Neuron (in vitro differentiated cells): ENCODE results near the gene SEMA4G.

Experiments used
- H2AFZ ChIP-seq: one replicate; pipeline ENCODE4 v1.6.1; 2013; ENCODE audit warnings: low read depth, mild to moderate bottlenecking, inconsistent platforms, low read length, moderate library complexity
- H3K27me3 ChIP-seq: one replicate; pipeline ENCODE4 v1.6.1; 2013; ENCODE audit warnings: low read length; ENCODE audit not compliant: insufficient read depth
- H3K36me3 ChIP-seq: one replicate; pipeline ENCODE4 v1.6.1; 2013; ENCODE audit warnings: low read length; ENCODE audit not compliant: insufficient read depth
- H3K4me1 ChIP-seq: one replicate; pipeline ENCODE4 v1.6.1; 2013; ENCODE audit warnings: low read length; ENCODE audit not compliant: insufficient read depth
- H3K4me3 ChIP-seq: 2 replicates; pipeline ENCODE4 v1.5.1; 2013; ENCODE audit warnings: mild to moderate bottlenecking, low read length, moderate library complexity
- H3K9me3 ChIP-seq: one replicate; pipeline ENCODE4 v1.6.1; 2013; ENCODE audit warnings: low read length

SEMA4G gene

GRCh38 chr10:100986623-100986951 is 17.3 kb downstream of the SEMA4G start:
- Histone ChIP-seq H3K4me1 (peaks cover 17% of the 10 kb centered on the region), H2AFZ (no peak overlapping the region), H3K4me3 (peak overlapping the region; percentile 86), H3K36me3 (peaks cover 48% of the 10 kb centered on the region), H3K27me3 (no peaks in the 10 kb centered on the region), H3K9me3 (no peaks in the 10 kb centered on the region)

GRCh38 chr10:100986952-100987684 is 17.8 kb downstream of the SEMA4G start, which contains the start of the genes MRPL43 and TWNK:
Gene MRPL43, minus strand, starts transcription at chr10:100987497. Its CDS starts 54 bp downstream, at chr10:100987443.
Gene TWNK, plus strand, starts transcription at chr10:100987543. Its CDS starts 668 bp downstream, at chr10:100988211.
- Histone ChIP-seq H3K9me3 (no peaks in the 10 kb centered on the region), H3K4me1 (peaks cover 17% of the 10 kb centered on the region), H3K36me3 (peaks cover 46% of the 10 kb centered on the region), H3K4me3 (peak within 1 kb of the TSS; percentile 86), H2AFZ (peak within 1 kb of the TSS; percentile 72), H3K27me3 (no peaks in the 10 kb centered on the region)

DNA sequence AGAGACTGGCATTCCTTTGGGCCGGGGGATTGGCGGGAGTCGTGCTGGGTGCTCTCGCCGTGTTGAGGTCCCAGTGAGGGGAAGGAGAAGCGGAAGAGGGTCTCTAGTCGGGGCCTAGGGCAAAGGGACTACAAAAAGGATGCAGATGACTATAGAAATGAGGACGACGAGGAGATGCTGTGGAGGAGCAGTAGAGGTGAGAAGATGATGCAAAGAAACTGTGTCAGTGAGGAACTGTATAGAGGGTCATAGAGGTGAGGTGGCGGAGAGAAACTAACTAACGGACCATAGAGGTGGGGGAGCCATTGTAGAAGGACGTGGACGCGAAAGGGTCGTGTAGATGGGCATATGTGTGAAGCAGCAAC is 18.4 kb downstream of the SEMA4G start:
- peaks cover 44% of the 10 kb centered on the region for H3K36me3 ChIP-seq
- H2AFZ ChIP-seq: peak overlapping the region; percentile 72
- H3K27me3 ChIP-seq: no peaks in the 10 kb centered on the region
- H3K4me1 ChIP-seq: peaks cover 17% of the 10 kb centered on the region
- no peaks in the 10 kb centered on the region for H3K9me3 ChIP-seq
- peak overlapping the region; percentile 86 for H3K4me3 ChIP-seq

GRCh38 chr10:100988166-100988565 is 18.9 kb downstream of the SEMA4G start:
- H3K36me3 ChIP-seq: peaks cover 42% of the 10 kb centered on the region
- H2AFZ ChIP-seq: no peak overlapping the region

DNA sequence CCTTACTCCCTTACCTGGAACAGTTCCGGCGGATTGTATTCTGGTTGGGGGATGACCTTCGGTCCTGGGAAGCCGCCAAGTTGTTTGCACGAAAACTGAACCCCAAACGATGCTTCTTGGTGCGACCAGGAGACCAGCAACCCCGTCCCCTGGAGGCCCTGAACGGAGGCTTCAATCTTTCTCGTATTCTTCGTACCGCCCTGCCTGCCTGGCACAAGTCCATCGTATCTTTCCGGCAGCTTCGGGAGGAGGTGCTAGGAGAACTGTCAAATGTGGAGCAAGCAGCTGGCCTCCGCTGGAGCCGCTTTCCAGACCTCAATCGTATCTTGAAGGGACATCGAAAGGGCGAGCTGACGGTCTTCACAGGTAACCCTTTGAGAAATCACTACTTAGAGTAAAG is 19.8 kb downstream of the SEMA4G start:
- peaks cover 42% of the 10 kb centered on the region for H3K36me3 ChIP-seq
- peaks cover 17% of the 10 kb centered on the region for H3K4me1 ChIP-seq
- no peak overlapping the region for H3K4me3 ChIP-seq
- no peaks in the 10 kb centered on the region for H3K9me3 ChIP-seq
- no peak overlapping the region for H2AFZ ChIP-seq
- no peaks in the 10 kb centered on the region for H3K27me3 ChIP-seq

More at GRCh38 chr10:100988166-100988565, 18.9 kb downstream of the SEMA4G start:
- Histone ChIP-seq H3K27me3 (no peaks in the 10 kb centered on the region), H3K4me1 (peaks cover 17% of the 10 kb centered on the region), H3K4me3 (peak overlapping the region; percentile 86), H3K9me3 (no peaks in the 10 kb centered on the region)

DNA sequence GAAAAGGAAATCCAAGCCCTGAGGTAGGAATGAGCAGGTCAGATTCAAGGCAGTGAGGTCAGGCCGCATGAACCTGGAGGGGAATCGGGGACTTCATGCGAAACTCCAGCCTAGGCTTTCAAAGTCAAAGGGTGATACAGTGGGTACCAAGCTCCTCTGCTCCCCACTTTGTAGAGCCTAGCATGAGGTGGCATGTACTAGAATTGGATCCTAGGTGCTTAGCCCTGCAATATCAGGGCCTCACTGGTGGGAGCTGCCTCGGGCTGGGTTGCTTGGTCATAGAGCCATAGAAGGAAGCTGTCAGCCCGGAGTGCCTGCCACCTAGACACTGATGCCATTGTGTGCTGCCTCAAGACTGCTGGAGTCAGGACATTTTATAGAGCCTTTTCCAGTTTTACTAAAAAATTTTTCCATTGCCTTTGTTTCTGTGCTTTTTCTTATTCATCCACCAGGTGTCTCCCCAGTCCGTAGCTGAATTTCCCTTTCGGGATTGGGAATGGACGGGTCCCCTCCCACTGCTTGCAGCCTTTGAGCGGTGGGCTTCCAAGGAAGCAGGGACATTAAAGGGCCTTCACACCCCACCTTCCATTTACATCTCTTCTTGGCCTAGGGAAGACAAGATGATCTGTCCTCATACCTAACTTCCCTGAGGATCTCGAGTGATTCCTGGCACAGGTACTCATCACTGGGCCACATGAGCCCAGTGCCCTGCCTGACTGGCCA is 24.8 kb downstream of the SEMA4G start:
- Histone ChIP-seq H3K4me3 (no peak overlapping the region), H2AFZ (no peak overlapping the region), H3K4me1 (peaks cover 16% of the 10 kb centered on the region), H3K9me3 (no peaks in the 10 kb centered on the region), H3K27me3 (no peaks in the 10 kb centered on the region), H3K36me3 (peaks cover 33% of the 10 kb centered on the region)

DNA sequence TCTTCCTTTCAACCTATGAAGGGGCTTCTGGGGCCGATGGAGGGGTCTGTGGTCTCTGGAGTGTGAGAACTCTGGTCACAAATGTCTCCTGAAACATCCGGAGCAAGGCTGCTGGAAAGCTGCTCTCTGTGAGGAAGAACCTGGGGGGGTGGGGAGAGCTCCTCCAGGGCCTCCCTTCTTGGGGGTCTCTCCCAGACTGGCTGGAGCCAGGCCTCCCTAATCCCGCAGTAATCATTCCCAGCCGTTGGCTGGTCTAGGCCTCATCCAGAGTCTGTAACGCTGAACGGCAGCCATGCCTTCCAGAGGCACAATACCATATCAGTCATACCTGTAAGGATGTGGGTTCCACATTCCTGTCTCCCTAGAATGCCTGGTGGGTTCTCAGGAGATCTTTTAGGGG is 25.9 kb downstream of the SEMA4G start:
- Histone ChIP-seq H3K27me3 (no peaks in the 10 kb centered on the region), H3K4me1 (peaks cover 16% of the 10 kb centered on the region), H3K9me3 (no peaks in the 10 kb centered on the region), H2AFZ (no peak overlapping the region), H3K4me3 (no peak overlapping the region), H3K36me3 (peaks cover 25% of the 10 kb centered on the region)

DNA sequence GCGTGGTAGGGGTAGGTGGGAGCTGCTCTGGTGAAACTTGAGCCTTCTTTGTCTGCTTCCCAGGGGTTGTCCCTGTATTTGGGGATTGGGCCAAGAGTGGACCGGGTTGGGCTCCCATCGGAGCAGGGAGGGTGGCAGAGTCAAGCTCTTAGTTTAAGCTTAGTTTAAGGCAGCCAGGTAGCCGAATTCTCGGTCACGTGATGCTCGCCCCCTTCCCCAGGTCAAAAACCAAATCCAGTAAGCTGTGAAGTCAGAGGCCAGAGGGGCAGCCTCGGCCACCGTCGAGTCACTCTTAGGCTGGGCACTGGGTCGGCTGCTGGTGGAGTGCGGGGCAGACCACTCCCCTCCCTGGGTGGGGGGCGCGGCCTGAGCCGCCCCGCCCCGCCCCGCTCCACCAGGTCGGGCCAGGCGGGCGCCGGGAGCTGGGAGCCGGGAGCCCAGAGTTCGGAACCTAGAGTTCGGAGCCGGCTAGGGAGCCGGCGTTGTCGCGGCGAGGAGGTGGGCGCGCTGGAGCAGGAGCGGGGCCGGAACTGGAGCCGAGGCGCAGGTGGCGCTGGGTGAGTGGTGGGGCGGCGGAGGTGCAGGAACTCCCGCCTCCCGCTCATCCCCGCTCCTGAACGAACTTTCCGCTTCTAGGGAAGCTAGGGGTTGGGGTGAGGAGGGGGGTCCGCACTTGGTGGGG is 27.5 kb downstream of the SEMA4G start:
- H3K36me3 ChIP-seq: peaks cover 10% of the 10 kb centered on the region
- no peak overlapping the region for H3K4me3 ChIP-seq
- H3K9me3 ChIP-seq: no peaks in the 10 kb centered on the region
- peaks cover 28% of the 10 kb centered on the region for H3K4me1 ChIP-seq
- no peak overlapping the region for H2AFZ ChIP-seq
- no peaks in the 10 kb centered on the region for H3K27me3 ChIP-seq

- Histone ChIP-seq H3K36me3 (peaks cover 11% of the 10 kb centered on the region), H3K9me3 (no peaks in the 10 kb centered on the region), H3K4me3 (peak overlapping the region; percentile 90), H3K27me3 (no peaks in the 10 kb centered on the region), H2AFZ (no peak overlapping the region), H3K4me1 (peaks cover 32% of the 10 kb centered on the region)
Observed at GRCh38 chr10:100997360-100998182, 28.3 kb downstream of the SEMA4G start.

- no peaks in the 10 kb centered on the region for H3K9me3 ChIP-seq
- H3K27me3 ChIP-seq: no peaks in the 10 kb centered on the region
- H3K36me3 ChIP-seq: peaks cover 15% of the 10 kb centered on the region
Observed at GRCh38 chr10:100998183-100998990, 29.1 kb downstream of the SEMA4G start.

DNA sequence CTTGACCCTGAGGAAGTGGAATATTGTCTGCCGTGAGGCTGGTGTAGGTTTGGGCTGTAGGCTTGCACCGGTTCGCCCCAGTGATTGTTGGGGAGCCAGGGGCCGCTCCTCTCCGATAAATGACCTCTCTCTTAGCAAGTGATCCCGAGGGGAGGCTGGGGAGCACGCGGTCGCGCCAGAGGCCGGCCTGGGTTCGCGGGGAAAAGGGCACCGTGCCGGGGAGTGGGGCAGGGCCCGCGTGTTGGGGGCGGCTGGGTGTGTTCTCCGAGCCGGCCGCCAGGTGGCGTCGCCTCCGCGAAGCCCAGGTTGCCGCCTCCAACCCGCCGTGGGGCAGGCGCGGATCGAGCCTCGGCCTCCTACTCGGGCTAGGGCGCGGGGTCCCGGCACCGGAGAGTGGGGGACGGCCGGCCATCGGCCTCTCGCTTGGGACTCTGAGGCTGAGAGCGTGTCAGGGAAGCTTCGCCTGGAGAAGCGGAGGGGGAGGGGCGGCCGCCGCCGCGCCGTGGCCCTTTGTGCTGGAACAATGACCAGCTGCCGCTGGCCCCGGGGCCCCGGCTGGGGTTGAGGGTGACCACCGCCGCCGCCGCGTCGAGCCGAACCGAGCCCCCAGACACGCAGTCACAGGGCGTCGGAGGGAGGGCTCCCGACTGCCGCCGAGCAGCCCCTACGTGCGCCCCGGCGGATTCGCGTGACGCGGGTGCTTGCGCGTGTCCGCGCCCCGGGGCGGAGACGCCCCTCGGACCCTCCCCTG is 29.9 kb downstream of the SEMA4G start:
- no peaks in the 10 kb centered on the region for H3K27me3 ChIP-seq
- peak overlapping the region; percentile 7 for H2AFZ ChIP-seq
- peak overlapping the region; percentile 90 for H3K4me3 ChIP-seq
- H3K9me3 ChIP-seq: no peaks in the 10 kb centered on the region
- H3K4me1 ChIP-seq: peaks cover 32% of the 10 kb centered on the region
- peaks cover 15% of the 10 kb centered on the region for H3K36me3 ChIP-seq

More at GRCh38 chr10:100998183-100998990, 29.1 kb downstream of the SEMA4G start:
- peak overlapping the region; percentile 7 for H2AFZ ChIP-seq
- peak overlapping the region; percentile 90 for H3K4me3 ChIP-seq
- peaks cover 32% of the 10 kb centered on the region for H3K4me1 ChIP-seq
